Thymus (tissue), 11 donors: Measurements from ENCODE around the gene SLCO3A1. TPM values are rescaled to one million over a fixed set of nuclear protein-coding genes. Genes with fewer than 3 reads are reported as not detected.
"Not testable (repeated sequence)": the region's sequence is repeated elsewhere in the genome, so short reads cannot be mapped to it uniquely, and the experiment has no call there.

ENCODE experiments used
- DNase-seq, 9 donors: peaks; one replicate each; pipeline ENCODE4 v3.0.0-alpha.2; 2013; ENCODE audit warnings: low spot score in 9 of 9, low read depth in 6 of 9, missing footprints in 1 of 9
- H3K27ac ChIP-seq, 2 donors: one replicate each; pipeline ENCODE4 v1.5.1; 2013; ENCODE audit warnings: control low read depth in 1 of 2, low read depth in 1 of 2, low read length in 1 of 2, mild to moderate bottlenecking in 1 of 2, moderate library complexity in 1 of 2
- H3K27me3 ChIP-seq, 2 donors: one replicate each; pipeline ENCODE4 v1.5.1; 2013; ENCODE audit warnings: low read length in 1 of 2; ENCODE audit not compliant: control insufficient read depth in 2 of 2, insufficient read depth in 1 of 2
- H3K36me3 ChIP-seq, 2 donors: one replicate each; pipeline ENCODE4 v1.5.1; 2013; ENCODE audit warnings: low read length in 1 of 2, mild to moderate bottlenecking in 1 of 2, moderate library complexity in 1 of 2; ENCODE audit not compliant: control insufficient read depth in 2 of 2, insufficient read depth in 2 of 2
- H3K4me1 ChIP-seq, 2 donors: one replicate each; pipeline ENCODE4 v1.5.1; 2013; ENCODE audit warnings: low read length in 2 of 2; ENCODE audit not compliant: control insufficient read depth in 2 of 2, insufficient read depth in 2 of 2
- H3K4me3 ChIP-seq, 2 donors: one replicate each; pipeline ENCODE4 v1.5.1; 2013; ENCODE audit warnings: low read length in 2 of 2, control low read depth in 1 of 2, mild to moderate bottlenecking in 1 of 2
- H3K9me3 ChIP-seq, 2 donors: one replicate each; pipeline ENCODE4 v1.5.1; 2013; ENCODE audit warnings: low read length in 1 of 2, mild to moderate bottlenecking in 1 of 2; ENCODE audit not compliant: control insufficient read depth in 2 of 2, insufficient read depth in 1 of 2
- WGBS: extraction: QIAGEN DNeasy Blood & Tissue Kit; methylation state at CpG from one replicate; pipeline ENCODE4 v1.1.7; 2013; 5-methylcytosine and 5-hydroxymethylcytosine counted together
- polyA plus RNA-seq: library from polyadenylated mRNA; stranded (reverse); fragments of 200-250 nt; gene quantifications from one replicate; pipeline ENCODE4 v1.2.3, GENCODE V29; 2013
- total RNA-seq: library from RNA; stranded (reverse); fragments of 120-200 nt; gene quantifications from one replicate; pipeline ENCODE4 v1.2.4, GENCODE V29; 2013
- donor health status: healthy.

The SLCO3A1 gene
- total and polyA plus RNA-seq, 2 donors = 1.6 to 7.9 TPM

DNA sequence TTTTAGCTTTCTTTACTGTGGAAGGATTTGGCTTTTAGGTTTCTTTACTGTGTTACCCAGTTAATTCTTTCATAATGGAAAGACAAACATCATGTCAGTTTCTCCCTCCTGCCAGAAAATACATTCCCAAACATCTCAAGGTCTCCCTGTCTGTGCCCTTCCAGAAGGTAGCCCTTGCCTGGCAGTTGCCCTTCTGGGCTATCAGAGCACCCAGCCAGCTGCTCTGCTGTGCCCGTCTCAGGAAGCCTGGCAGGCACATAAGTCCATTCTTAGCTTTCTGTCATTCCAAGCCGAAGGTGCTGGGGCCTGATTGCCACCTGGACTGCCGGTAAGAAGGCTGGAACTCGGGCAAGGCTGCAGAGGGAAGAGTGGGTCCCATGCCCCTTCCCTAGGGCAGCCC, 203.4 kb downstream of the SLCO3A1 start:
- no peaks in the 10 kb centered on the region for H3K9me3 ChIP-seq
- H3K4me3 ChIP-seq = no peak overlapping the region
- WGBS = 73% methylated on average over 4 of the region's 4 CpGs
- peaks cover 0 to 7% of the 10 kb centered on the region in 2 donors for H3K4me1 ChIP-seq
- H3K27ac ChIP-seq = no peak overlapping the region
- no peaks in the 10 kb centered on the region for H3K27me3 ChIP-seq
- no peaks in the 10 kb centered on the region for H3K36me3 ChIP-seq
- DNase-seq = no peak

DNA sequence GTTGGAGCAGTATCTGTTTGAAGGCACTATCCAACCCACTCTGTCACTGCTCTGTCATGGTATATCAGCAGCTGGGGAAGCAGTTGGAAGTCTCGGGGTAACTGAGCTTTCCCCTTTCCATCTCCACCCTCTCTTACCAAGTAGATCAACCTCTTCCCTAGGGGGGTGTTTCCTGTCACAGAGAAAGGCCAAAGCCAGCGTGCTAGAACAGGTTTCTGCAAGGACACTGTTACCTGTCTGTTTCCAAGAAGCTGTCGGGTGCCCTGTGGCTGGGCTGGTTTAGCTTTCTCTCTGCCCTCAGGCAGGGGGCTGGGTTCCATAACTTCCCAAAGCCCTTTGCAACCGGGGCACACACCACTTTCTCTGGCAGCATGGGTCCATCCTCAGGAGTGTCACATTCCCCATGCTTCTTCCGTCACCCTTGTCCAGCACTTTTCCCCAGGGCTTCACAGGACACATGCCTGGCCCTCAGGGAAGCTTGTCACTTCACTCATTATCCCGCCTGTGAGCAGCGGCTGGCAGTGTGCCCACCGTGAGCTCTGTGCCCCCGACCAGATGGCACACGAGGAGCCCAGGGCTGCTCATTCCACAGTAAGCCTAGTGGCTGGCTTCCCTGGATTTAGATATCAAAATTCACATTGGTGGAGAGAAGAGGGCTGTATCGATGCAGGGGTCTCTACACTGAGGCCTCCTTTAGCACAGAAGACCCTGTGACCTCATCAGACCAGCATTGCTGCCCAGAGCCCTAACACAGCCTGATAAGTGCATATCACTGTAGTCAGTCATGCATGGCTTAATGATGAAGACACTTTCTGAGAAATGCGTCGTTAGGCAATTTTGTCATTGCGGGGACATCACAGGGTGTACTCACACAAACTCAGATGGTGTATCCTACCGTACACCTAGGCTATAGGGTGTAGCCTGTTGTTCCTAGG, 205.8 kb downstream of the SLCO3A1 start:
- 95% methylated on average over 15 of the region's 15 CpGs for WGBS
- DNase-seq = no peak
- no peaks in the 10 kb centered on the region for H3K27me3 ChIP-seq
- no peak overlapping the region for H3K4me3 ChIP-seq
- peaks cover 0 to 7% of the 10 kb centered on the region in 2 donors for H3K4me1 ChIP-seq
- H3K36me3 ChIP-seq = no peaks in the 10 kb centered on the region
- H3K27ac ChIP-seq = no peak overlapping the region
- no peaks in the 10 kb centered on the region for H3K9me3 ChIP-seq

DNA sequence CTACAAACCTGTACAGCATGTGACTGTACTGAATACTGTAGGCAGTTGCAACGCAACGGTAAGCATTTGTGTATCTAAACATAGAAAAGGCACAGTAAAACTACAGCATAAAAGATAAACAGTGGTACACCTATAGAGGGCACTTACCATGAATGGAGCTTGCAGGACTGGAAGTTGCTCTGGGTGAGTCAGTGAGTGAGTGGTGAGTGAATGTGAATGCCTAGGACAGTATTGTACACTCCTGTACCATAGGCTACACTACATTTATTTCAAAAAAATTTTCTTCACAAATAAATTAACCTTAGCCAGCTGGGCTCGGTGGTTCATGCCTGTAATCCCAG, 206.4 kb downstream of the SLCO3A1 start:
- H3K9me3 ChIP-seq, H3K4me1 ChIP-seq, H3K4me3 ChIP-seq, H3K36me3 ChIP-seq, DNase-seq, H3K27me3 ChIP-seq, H3K27ac ChIP-seq: not testable (repeated sequence)
- WGBS = 61% methylated on average over 3 of the region's 3 CpGs

GRCh38 chr15:92061511-92062195, 208.1 kb downstream of the SLCO3A1 start:
- WGBS = 97% methylated on average over 7 of the region's 7 CpGs
- no peak overlapping the region for H3K27ac ChIP-seq
- peaks cover 0 to 7% of the 10 kb centered on the region in 2 donors for H3K4me1 ChIP-seq
- no peak for DNase-seq
- H3K36me3 ChIP-seq = no peaks in the 10 kb centered on the region
- no peak overlapping the region for H3K4me3 ChIP-seq
- no peaks in the 10 kb centered on the region for H3K9me3 ChIP-seq
- no peaks in the 10 kb centered on the region for H3K27me3 ChIP-seq

- H3K9me3 ChIP-seq = no peaks in the 10 kb centered on the region
- H3K4me1 ChIP-seq = peaks cover 0 to 7% of the 10 kb centered on the region in 2 donors
- no peak for DNase-seq
- H3K27me3 ChIP-seq = no peaks in the 10 kb centered on the region
- no peak overlapping the region for H3K4me3 ChIP-seq
- WGBS = 99% methylated on average over 5 of the region's 5 CpGs
- no peaks in the 10 kb centered on the region for H3K36me3 ChIP-seq
- H3K27ac ChIP-seq = no peak overlapping the region
These were observed 209.0 kb downstream of the SLCO3A1 start for GRCh38 chr15:92062505-92062904.

GRCh38 chr15:92068121-92068520, 214.6 kb downstream of the SLCO3A1 start:
- H3K27me3 ChIP-seq = no peaks in the 10 kb centered on the region
- no peaks in the 10 kb centered on the region for H3K9me3 ChIP-seq
- WGBS = 60% methylated on average over 7 of the region's 7 CpGs
- H3K4me3 ChIP-seq = no peak overlapping the region
- H3K36me3 ChIP-seq = no peaks in the 10 kb centered on the region
- DNase-seq = no peak
- H3K4me1 ChIP-seq = peaks cover 0 to 8% of the 10 kb centered on the region in 2 donors
- no peak overlapping the region for H3K27ac ChIP-seq

DNA sequence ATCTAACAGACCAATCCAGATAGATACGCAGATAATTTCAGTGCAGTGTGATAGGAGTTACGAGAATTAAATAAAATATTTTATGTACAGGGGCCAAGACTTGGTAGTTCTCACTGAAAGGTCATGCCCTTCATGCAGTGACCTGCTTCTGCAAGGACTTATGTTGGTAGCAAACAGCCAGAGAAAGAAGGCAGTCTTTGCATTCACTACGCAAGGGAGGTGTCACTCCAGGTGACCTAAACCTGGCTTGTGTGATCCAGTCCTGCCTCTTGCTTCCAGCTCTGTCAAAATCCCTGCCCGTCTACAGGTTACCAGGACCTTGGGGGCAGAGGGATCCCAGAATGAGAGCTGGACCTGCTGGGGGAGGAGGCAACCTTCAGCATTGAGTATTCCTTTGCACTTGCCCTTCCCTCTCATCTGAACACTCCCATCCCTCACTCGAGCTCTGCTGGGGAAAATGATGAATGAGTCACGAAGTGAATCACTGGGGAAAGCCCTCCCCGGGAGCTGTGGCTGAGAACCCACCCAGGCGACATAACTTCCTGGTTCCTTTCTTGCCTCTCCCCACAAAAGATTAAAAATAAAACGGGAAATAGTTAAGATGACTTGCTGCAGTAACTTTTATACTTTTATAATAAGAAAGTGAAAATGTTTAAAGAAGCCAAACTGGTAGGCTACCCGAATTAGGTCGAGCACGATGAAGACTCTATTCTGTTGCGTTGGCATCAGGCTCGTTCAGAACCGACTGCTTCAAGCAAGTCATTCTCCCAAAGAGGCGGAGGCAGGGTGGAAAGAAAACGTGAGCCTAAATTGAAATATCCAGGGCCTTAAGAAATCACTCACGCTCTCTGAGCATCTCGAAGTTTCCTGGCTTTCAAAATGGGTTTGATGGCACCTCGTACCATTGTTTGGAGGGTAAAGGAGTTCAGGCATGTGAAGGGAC, 216.1 kb downstream of the SLCO3A1 start:
- Histone ChIP-seq H3K36me3 (no peaks in the 10 kb centered on the region), H3K4me3 (no peak overlapping the region), H3K4me1 (peaks cover 0 to 8% of the 10 kb centered on the region in 2 donors), H3K9me3 (no peaks in the 10 kb centered on the region), H3K27ac (no peak overlapping the region), H3K27me3 (no peaks in the 10 kb centered on the region)
- 30% methylated on average over 20 of the region's 20 CpGs for WGBS
- DNase-seq = peak in 1 of 9 donors; percentile 23

- H3K4me1 ChIP-seq, H3K27ac ChIP-seq, H3K36me3 ChIP-seq, H3K9me3 ChIP-seq, DNase-seq, H3K4me3 ChIP-seq, H3K27me3 ChIP-seq: not testable (repeated sequence)
- WGBS = 98% methylated on average over 8 of the region's 8 CpGs
These were observed 216.7 kb downstream of the SLCO3A1 start for GRCh38 chr15:92070251-92070650.
